Prostate gland (tissue), 2 donors: ENCODE data around the gene ZNF493. TPM values are rescaled to one million over a fixed set of nuclear protein-coding genes. Genes with fewer than 3 reads are reported as not detected.
A peak's percentile ranks its signal among the peaks of the same experiment; 100 is the strongest.

Source experiments
- DNase-seq: peaks from one replicate; pipeline ENCODE4 v3.0.0-alpha.2; 2019; ENCODE audit warnings: low spot score
- H3K27ac ChIP-seq, 2 donors: fragments of 200-600 bp; sonication (generic); 2 replicates each; pipeline ENCODE4 v1.5.1; 2017 to 2019
- H3K27me3 ChIP-seq: fragments of 200-600 bp; sonication (generic); replicated peaks from 2 replicates; pipeline ENCODE4 v1.5.1; 2019; ENCODE audit not compliant: insufficient read depth
- H3K36me3 ChIP-seq, 2 donors: fragments of 200-600 bp; sonication (generic); 1 replicate in 1 of 2; 2 replicates in 1 of 2; pipeline versions ENCODE4 v1.5.1 to v1.8.1; 2017 to 2019
- H3K4me1 ChIP-seq: fragments of 200-600 bp; sonication (generic); replicated peaks from 2 replicates; pipeline ENCODE4 v1.5.1; 2019
- H3K4me3 ChIP-seq, 2 donors: fragments of 200-600 bp; sonication (generic); 2 replicates each; pipeline ENCODE4 v1.5.1; 2017 to 2019
- H3K9me3 ChIP-seq: fragments of 200-600 bp; sonication (generic); 2 replicates; pipeline ENCODE4 v1.5.1; 2017
- POLR2A ChIP-seq: fragments of 450-650 bp; IDR thresholded peaks from one replicate; pipeline ENCODE4 v1.6.1; 2016; ENCODE audit warnings: antibody characterized with exemption, mild to moderate bottlenecking
- POLR2AphosphoS5 ChIP-seq: sonication (generic); formaldehyde crosslinking; IDR thresholded peaks from one replicate; pipeline ENCODE4 v1.6.1; 2017; ENCODE audit warnings: antibody characterized with exemption
- WGBS: methylation state at CpG from one replicate; pipeline ENCODE4 v1.1.5; 2018; 5-methylcytosine and 5-hydroxymethylcytosine counted together
- intact Hi-C: fragments of 100-400 bp; cut with DNase I; formaldehyde crosslinking; loops from one replicate; pipeline ENCODE4 v1.14.2; 2022
- total RNA-seq, 2 donors: library from RNA; depleted of rRNA; stranded (reverse); fragments of >200 nt; gene quantifications; one replicate each; pipeline ENCODE4 v1.1.0, GENCODE V29; 2016
- TF ChIP-seq, protein P1 (sequence below), 4 experiments: fragments of 200-600 bp in 2 of 4; fragments of 450-650 bp in 2 of 4; sonication (generic) in 2 of 4; IDR thresholded peaks; 1 replicate in 3 of 4; 2 replicates in 1 of 4; pipeline ENCODE4 v1.5.1; 2016 to 2019; ENCODE audit warnings: antibody characterized with exemption in 4 of 4, mild to moderate bottlenecking in 2 of 4, moderate library complexity in 2 of 4

Gene ZNF493
- total RNA-seq, 2 donors from 2014 or later = 29.4 to 32.5 TPM

DNA sequence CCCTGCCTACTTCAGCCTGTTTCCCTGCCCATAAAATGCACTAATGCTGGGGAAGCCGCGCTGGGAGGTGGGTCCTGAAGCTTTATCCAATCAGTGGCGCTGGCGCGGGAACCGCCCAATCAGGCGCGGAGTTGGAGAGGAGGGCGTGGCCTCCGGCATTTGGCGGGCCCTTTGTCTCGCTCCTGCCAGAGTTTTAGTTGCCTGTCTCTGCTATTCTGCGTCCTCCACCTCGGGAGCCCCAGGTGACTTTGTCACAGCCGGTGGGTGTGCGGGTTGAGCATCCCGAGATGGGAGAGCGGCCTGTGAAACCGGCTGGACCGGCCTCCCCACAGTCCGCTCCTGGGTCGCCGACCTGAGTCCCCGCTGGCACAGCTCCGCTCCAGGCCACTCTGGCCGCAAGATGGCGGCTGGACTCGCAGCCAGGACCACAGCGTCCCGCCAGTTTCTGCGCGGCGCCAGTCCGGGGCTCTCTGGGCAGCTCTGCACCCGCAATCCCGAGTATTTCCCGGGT is 77.8 kb downstream of the ZNF493 start:
- Histone ChIP-seq H3K9me3 (no peaks in the 10 kb centered on the region), H3K27me3 (no peaks in the 10 kb centered on the region), H3K4me1 (no peaks in the 10 kb centered on the region), H3K4me3 (peak overlapping the region; percentile 28), H3K36me3 (no peaks in the 10 kb centered on the region), H3K27ac (no peak overlapping the region)
- WGBS = 6% methylated on average over 37 of the region's 37 CpGs
- TF ChIP-seq, protein P1, sequence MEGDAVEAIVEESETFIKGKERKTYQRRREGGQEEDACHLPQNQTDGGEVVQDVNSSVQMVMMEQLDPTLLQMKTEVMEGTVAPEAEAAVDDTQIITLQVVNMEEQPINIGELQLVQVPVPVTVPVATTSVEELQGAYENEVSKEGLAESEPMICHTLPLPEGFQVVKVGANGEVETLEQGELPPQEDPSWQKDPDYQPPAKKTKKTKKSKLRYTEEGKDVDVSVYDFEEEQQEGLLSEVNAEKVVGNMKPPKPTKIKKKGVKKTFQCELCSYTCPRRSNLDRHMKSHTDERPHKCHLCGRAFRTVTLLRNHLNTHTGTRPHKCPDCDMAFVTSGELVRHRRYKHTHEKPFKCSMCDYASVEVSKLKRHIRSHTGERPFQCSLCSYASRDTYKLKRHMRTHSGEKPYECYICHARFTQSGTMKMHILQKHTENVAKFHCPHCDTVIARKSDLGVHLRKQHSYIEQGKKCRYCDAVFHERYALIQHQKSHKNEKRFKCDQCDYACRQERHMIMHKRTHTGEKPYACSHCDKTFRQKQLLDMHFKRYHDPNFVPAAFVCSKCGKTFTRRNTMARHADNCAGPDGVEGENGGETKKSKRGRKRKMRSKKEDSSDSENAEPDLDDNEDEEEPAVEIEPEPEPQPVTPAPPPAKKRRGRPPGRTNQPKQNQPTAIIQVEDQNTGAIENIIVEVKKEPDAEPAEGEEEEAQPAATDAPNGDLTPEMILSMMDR (IDR thresholded peaks at IDR 0.05) = no peak
- TF ChIP-seq POLR2AphosphoS5 (peak; percentile 39), POLR2A (no peak)
- DNase-seq = peak; percentile 63
- intact Hi-C loops = no loop called here

Other genes starting within 250 kb of the ZNF493 start
- 10 to 100 TPM; 15.2 to 20.0 TPM for gene ZNF708, start 67.7 kb upstream of the ZNF493 start, total RNA-seq
- 10 to 100 TPM in 1 of 2 donors, 1 to 10 TPM in 1; 6.3 to 13.1 TPM for gene ZNF738, start 38.1 kb upstream of the ZNF493 start, total RNA-seq
- 10 to 100 TPM; 22.7 TPM for gene ZNF429, start 108.5 kb downstream of the ZNF493 start, total RNA-seq